Smooth muscle cell (in vitro differentiated cells): Measurements from ENCODE around the gene SLC25A21. TPM values are rescaled to one million over a fixed set of nuclear protein-coding genes. Genes with fewer than 3 reads are reported as not detected.
"Not testable (repeated sequence)": the region's sequence is repeated elsewhere in the genome, so short reads cannot be mapped to it uniquely, and the experiment has no call there.

Experiments used
- DNase-seq: peaks from one replicate; lab custom pipeline; 2025; ENCODE audit not compliant: unreplicated experiment; lab: John Stamatoyannopoulos, UW
- H2AFZ ChIP-seq: fragments of 200-600 bp; sonication (generic); 2 replicates; pipeline ENCODE4 v1.6.0; 2016; ENCODE audit warnings: antibody characterized with exemption, low read depth, mild to moderate bottlenecking
- H3F3A ChIP-seq: fragments of 200-600 bp; sonication (generic); 2 replicates; pipeline ENCODE4 v1.6.0; 2017; ENCODE audit warnings: antibody characterized with exemption, low read depth
- H3K27ac ChIP-seq: fragments of 200-600 bp; sonication (generic); 2 replicates; pipeline ENCODE4 v1.5.1; 2016; ENCODE audit warnings: low read depth, mild to moderate bottlenecking
- H3K27me3 ChIP-seq: fragments of 200-600 bp; sonication (generic); 2 replicates; pipeline ENCODE4 v1.6.1; 2016; ENCODE audit warnings: low read depth, mild to moderate bottlenecking
- H3K36me3 ChIP-seq: fragments of 200-600 bp; sonication (generic); 2 replicates; pipeline ENCODE4 v1.5.1; 2016; ENCODE audit warnings: low read depth
- H3K4me1 ChIP-seq: fragments of 200-600 bp; sonication (generic); 2 replicates; pipeline ENCODE4 v1.5.1; 2016; ENCODE audit warnings: low read depth
- H3K4me2 ChIP-seq: fragments of 200-600 bp; sonication (generic); 2 replicates; pipeline ENCODE4 v1.6.0; 2016; ENCODE audit warnings: mild to moderate bottlenecking
- H3K4me3 ChIP-seq: fragments of 200-600 bp; sonication (generic); 2 replicates; pipeline ENCODE4 v1.5.1; 2016; ENCODE audit warnings: mild to moderate bottlenecking
- H3K79me2 ChIP-seq: fragments of 200-600 bp; sonication (generic); 2 replicates; pipeline ENCODE4 v1.6.0; 2016; ENCODE audit warnings: low read depth, mild to moderate bottlenecking
- H3K9ac ChIP-seq: fragments of 200-600 bp; sonication (generic); 2 replicates; pipeline ENCODE4 v1.6.0; 2016; ENCODE audit warnings: low read depth
- H3K9me3 ChIP-seq: fragments of 200-600 bp; sonication (generic); replicated peaks from 2 replicates; pipeline ENCODE4 v1.5.1; 2016; ENCODE audit warnings: low read depth
- H4K20me1 ChIP-seq: fragments of 200-600 bp; sonication (generic); 2 replicates; pipeline ENCODE4 v1.6.0; 2016; ENCODE audit warnings: low read depth
- CTCF ChIP-seq: fragments of 200-600 bp; sonication (generic); IDR thresholded peaks from 2 replicates; pipeline ENCODE4 v1.5.1; 2017; ENCODE audit warnings: borderline replicate concordance, mild to moderate bottlenecking, antibody characterized with exemption; ENCODE audit not compliant: insufficient read depth, poor library complexity, severe bottlenecking
- WGBS: methylation state at CpG from one replicate; pipeline ENCODE4 v1.1.7; 2016; ENCODE audit warnings: low lambda C conversion rate; 5-methylcytosine and 5-hydroxymethylcytosine counted together
- polyA plus RNA-seq: library from polyadenylated mRNA; unstranded; fragments of >200 nt; fragmentation: Nextera tagmentation; extraction: Ambion mirVana; gene quantifications from 2 replicates; pipeline ENCODE4 v1.2.1, GENCODE V29; 2016
- total RNA-seq: library from RNA; depleted of rRNA; stranded (reverse); fragments of >200 nt; gene quantifications from 2 replicates; pipeline ENCODE4 v1.2.3, GENCODE V29; 2014

SLC25A21 gene
- total and polyA plus RNA-seq, 2 experiments from 2014 or later: 1.1 TPM; not detected in 1

- Histone ChIP-seq H3K9ac (no peak overlapping the region), H3F3A (no peaks in the 10 kb centered on the region), H4K20me1 (no peaks in the 10 kb centered on the region), H3K4me3 (no peak overlapping the region), H3K4me2 (no peak overlapping the region), H3K4me1 (no peaks in the 10 kb centered on the region), H3K79me2 (peaks cover 2% of the 10 kb centered on the region), H3K27me3 (no peaks in the 10 kb centered on the region), H3K27ac (no peak overlapping the region), H2AFZ (no peak overlapping the region), H3K36me3 (no peaks in the 10 kb centered on the region), H3K9me3 (peaks cover 7% of the 10 kb centered on the region)
- no peak for DNase-seq
- 87% methylated on average over 6 of the region's 6 CpGs for WGBS
- no peak for TF ChIP-seq CTCF
Measured at GRCh38 chr14:37210448-37210847, 38.0 kb upstream of the SLC25A21 start.

GRCh38 chr14:37209617-37210016 lies 37.2 kb upstream of the SLC25A21 start:
- H3K27me3 ChIP-seq, H3F3A ChIP-seq, H2AFZ ChIP-seq, H4K20me1 ChIP-seq, H3K9me3 ChIP-seq, H3K4me2 ChIP-seq, H3K27ac ChIP-seq, H3K9ac ChIP-seq, H3K4me3 ChIP-seq, H3K79me2 ChIP-seq, H3K36me3 ChIP-seq, H3K4me1 ChIP-seq, DNase-seq: not testable (repeated sequence)
- WGBS: 97% methylated on average over 2 of the region's 2 CpGs

GRCh38 chr14:37205623-37206605 lies 33.5 kb upstream of the SLC25A21 start:
- WGBS: 97% methylated on average over 7 of the region's 7 CpGs
- not testable (repeated sequence) for H3K79me2 ChIP-seq, H3K27ac ChIP-seq

GRCh38 chr14:37203423-37203822 lies 31.0 kb upstream of the SLC25A21 start:
- peaks cover 7% of the 10 kb centered on the region for H3K79me2 ChIP-seq
- no peaks in the 10 kb centered on the region for H3K36me3 ChIP-seq
- WGBS: 100% methylated on average over 1 of the region's 1 CpG
- no peak overlapping the region for H3K4me3 ChIP-seq
- peaks cover 7% of the 10 kb centered on the region for H3K9me3 ChIP-seq
- H3K4me1 ChIP-seq: no peaks in the 10 kb centered on the region
- H2AFZ ChIP-seq: no peak overlapping the region
- no peaks in the 10 kb centered on the region for H3F3A ChIP-seq
- H4K20me1 ChIP-seq: no peaks in the 10 kb centered on the region
- no peaks in the 10 kb centered on the region for H3K27me3 ChIP-seq
- no peak overlapping the region for H3K9ac ChIP-seq
- H3K4me2 ChIP-seq: no peak overlapping the region
- no peak for TF ChIP-seq CTCF
- H3K27ac ChIP-seq: no peak overlapping the region
- no peak for DNase-seq

More at GRCh38 chr14:37205623-37206605, 33.5 kb upstream of the SLC25A21 start:
- H3K4me1 ChIP-seq, H3F3A ChIP-seq, H3K4me2 ChIP-seq, H3K4me3 ChIP-seq, H3K9ac ChIP-seq, H2AFZ ChIP-seq, DNase-seq, H4K20me1 ChIP-seq, H3K27me3 ChIP-seq, H3K9me3 ChIP-seq, H3K36me3 ChIP-seq: not testable (repeated sequence)
